K562 (cell line): ENCODE results near the gene CLPSL1. TPM values are rescaled to one million over a fixed set of nuclear protein-coding genes. Genes with fewer than 3 reads are reported as not detected.

ENCODE experiments used
- HOXB6 ChIP-seq: fragments of 250-450 bp; sonication (Bioruptor Pico); IDR thresholded peaks from 2 replicates; pipeline ENCODE4 v1.5.1; 2022; ENCODE audit warnings: mild to moderate bottlenecking, borderline replicate concordance
- PHTF2 ChIP-seq: fragments of 250-450 bp; sonication (Bioruptor Pico); IDR thresholded peaks from 2 replicates; pipeline ENCODE4 v1.5.0; 2021; ENCODE audit warnings: mild to moderate bottlenecking
- POLR2A ChIP-seq: fragments of 450-650 bp; conservative IDR thresholded peaks from 2 replicates; pipeline ENCODE4 v1.6.1; 2016
- REST ChIP-seq, 2 experiments: fragments of 450-650 bp; formaldehyde crosslinking in 1 of 2; IDR thresholded peaks; 2 replicates each; pipeline versions ENCODE4 v1.4.0 to v1.6.1; 2014 to 2020; ENCODE audit warnings: mild to moderate bottlenecking in 2 of 2, borderline replicate concordance in 1 of 2, low read depth in 1 of 2
- TEAD1 ChIP-seq, 2 experiments: fragments of 450-650 bp in 1 of 2; sonication (generic) in 1 of 2; formaldehyde crosslinking; IDR thresholded peaks; 2 replicates each; pipeline versions ENCODE4 v1.4.0 to v1.8.0; 2020 to 2022; ENCODE audit warnings: mild to moderate bottlenecking in 2 of 2, missing genetic modification reagents in 1 of 2
- polyA plus RNA-seq, 8 experiments: library from polyadenylated mRNA; depleted of rRNA in 4 of 8; stranded (reverse) in 5 of 8; unstranded in 3 of 8; fragments of >200 nt; fragmentation: Nextera tagmentation in 2 of 8; fragmentation: Illumina TruSeq in 1 of 8; extraction: Ambion mirVana in 2 of 8; extraction: Trizol in 1 of 8; gene quantifications; 2 replicates each; pipeline versions ENCODE4 v1.2.1 to v1.2.3, GENCODE V29; 2011 to 2014; ENCODE audit warnings: inconsistent platforms in 1 of 8, missing spikeins in 1 of 8
- total RNA-seq, 7 experiments: library from RNA; depleted of rRNA in 6 of 7; stranded (reverse); fragments of >200 nt in 6 of 7; fragmentation: Illumina TruSeq in 2 of 7; extraction: Trizol in 2 of 7; gene quantifications; 2 replicates each; pipeline versions ENCODE4 v1.2.1 to v1.2.3, GENCODE V29; 2011 to 2021; ENCODE audit warnings: low replicate concordance in 1 of 7

Gene CLPSL1
- total and polyA plus RNA-seq, 9 of the 15 experiments (the other 6 are each of a cell fraction or from before 2014, with no cell fraction given): not detected

GRCh38 chr6:35780719-35781118 lies at the start of gene CLPSL1 (continued):
- TF ChIP-seq REST (IDR thresholded peaks at IDR 0.05; ENCODE audit: borderline replicate concordance): no peak
- no peak for TF ChIP-seq REST (CRISPR knock-in tag; IDR thresholded peaks at IDR 0.05; ENCODE audit: low read depth)
- TF ChIP-seq POLR2A: no peak
- TF ChIP-seq TEAD1 (CRISPR knock-in tag; IDR thresholded peaks at IDR 0.05): no peak
- no peak for TF ChIP-seq HOXB6 (CRISPR knock-in tag)
- no peak for TF ChIP-seq PHTF2 (CRISPR knock-in tag)
